ENCODE results near the gene NUDCD3.

DNA sequence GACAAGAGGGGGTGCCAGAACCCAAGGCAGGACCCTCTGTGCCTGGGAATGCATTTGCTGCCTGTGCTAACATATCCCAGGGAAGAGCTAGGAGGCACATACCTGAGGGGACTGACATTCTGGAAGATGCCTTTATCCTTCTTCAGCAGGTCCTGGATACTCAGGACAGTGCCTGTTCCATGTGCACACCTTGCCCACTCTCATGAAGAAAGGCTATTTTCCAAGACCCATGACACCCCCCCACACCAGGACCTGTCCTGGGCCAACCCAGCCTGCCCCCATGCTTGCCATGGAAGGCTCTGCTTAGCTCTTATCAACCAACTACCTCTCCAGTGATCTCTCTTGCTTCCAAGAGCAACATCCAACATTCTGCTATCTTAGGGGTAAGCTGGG lies 97.8 kb downstream of the NUDCD3 start:
- TF ChIP-seq, protein P1, sequence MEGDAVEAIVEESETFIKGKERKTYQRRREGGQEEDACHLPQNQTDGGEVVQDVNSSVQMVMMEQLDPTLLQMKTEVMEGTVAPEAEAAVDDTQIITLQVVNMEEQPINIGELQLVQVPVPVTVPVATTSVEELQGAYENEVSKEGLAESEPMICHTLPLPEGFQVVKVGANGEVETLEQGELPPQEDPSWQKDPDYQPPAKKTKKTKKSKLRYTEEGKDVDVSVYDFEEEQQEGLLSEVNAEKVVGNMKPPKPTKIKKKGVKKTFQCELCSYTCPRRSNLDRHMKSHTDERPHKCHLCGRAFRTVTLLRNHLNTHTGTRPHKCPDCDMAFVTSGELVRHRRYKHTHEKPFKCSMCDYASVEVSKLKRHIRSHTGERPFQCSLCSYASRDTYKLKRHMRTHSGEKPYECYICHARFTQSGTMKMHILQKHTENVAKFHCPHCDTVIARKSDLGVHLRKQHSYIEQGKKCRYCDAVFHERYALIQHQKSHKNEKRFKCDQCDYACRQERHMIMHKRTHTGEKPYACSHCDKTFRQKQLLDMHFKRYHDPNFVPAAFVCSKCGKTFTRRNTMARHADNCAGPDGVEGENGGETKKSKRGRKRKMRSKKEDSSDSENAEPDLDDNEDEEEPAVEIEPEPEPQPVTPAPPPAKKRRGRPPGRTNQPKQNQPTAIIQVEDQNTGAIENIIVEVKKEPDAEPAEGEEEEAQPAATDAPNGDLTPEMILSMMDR (conservative IDR thresholded peaks at IDR 0.05; ENCODE audit: low read depth in 2 of 2): no peak
- TF ChIP-seq, protein P2, sequence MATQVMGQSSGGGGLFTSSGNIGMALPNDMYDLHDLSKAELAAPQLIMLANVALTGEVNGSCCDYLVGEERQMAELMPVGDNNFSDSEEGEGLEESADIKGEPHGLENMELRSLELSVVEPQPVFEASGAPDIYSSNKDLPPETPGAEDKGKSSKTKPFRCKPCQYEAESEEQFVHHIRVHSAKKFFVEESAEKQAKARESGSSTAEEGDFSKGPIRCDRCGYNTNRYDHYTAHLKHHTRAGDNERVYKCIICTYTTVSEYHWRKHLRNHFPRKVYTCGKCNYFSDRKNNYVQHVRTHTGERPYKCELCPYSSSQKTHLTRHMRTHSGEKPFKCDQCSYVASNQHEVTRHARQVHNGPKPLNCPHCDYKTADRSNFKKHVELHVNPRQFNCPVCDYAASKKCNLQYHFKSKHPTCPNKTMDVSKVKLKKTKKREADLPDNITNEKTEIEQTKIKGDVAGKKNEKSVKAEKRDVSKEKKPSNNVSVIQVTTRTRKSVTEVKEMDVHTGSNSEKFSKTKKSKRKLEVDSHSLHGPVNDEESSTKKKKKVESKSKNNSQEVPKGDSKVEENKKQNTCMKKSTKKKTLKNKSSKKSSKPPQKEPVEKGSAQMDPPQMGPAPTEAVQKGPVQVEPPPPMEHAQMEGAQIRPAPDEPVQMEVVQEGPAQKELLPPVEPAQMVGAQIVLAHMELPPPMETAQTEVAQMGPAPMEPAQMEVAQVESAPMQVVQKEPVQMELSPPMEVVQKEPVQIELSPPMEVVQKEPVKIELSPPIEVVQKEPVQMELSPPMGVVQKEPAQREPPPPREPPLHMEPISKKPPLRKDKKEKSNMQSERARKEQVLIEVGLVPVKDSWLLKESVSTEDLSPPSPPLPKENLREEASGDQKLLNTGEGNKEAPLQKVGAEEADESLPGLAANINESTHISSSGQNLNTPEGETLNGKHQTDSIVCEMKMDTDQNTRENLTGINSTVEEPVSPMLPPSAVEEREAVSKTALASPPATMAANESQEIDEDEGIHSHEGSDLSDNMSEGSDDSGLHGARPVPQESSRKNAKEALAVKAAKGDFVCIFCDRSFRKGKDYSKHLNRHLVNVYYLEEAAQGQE (IDR thresholded peaks at IDR 0.05; ENCODE audit: unreplicated experiment): no peak
- TF ChIP-seq EZH2phosphoT487 (IDR thresholded peaks at IDR 0.05; ENCODE audit: unreplicated experiment) (no peak), EZH2 (IDR thresholded peaks at IDR 0.05; ENCODE audit: low read depth, unreplicated experiment) (no peak), ZNF114 (CRISPR knock-in tag; IDR thresholded peaks at IDR 0.05) (no peak), JUNB (IDR thresholded peaks at IDR 0.05; ENCODE audit: unreplicated experiment) (no peak), POLR2AphosphoS5 (IDR thresholded peaks at IDR 0.05; ENCODE audit: low read depth) (no peak), CREB1 (CRISPR knock-in tag; IDR thresholded peaks at IDR 0.05; ENCODE audit: low read depth) (no peak), NANOG (IDR thresholded peaks at IDR 0.05; ENCODE audit: borderline replicate concordance) (no peak)
- TF ChIP-seq, protein P3, sequence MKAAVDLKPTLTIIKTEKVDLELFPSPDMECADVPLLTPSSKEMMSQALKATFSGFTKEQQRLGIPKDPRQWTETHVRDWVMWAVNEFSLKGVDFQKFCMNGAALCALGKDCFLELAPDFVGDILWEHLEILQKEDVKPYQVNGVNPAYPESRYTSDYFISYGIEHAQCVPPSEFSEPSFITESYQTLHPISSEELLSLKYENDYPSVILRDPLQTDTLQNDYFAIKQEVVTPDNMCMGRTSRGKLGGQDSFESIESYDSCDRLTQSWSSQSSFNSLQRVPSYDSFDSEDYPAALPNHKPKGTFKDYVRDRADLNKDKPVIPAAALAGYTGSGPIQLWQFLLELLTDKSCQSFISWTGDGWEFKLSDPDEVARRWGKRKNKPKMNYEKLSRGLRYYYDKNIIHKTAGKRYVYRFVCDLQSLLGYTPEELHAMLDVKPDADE (IDR thresholded peaks at IDR 0.05): no peak
